ENCODE results near the gene TRERF1. TPM values are rescaled to one million over a fixed set of nuclear protein-coding genes. Genes with fewer than 3 reads are reported as not detected.
"Not testable (repeated sequence)": the region's sequence is repeated elsewhere in the genome, so short reads cannot be mapped to it uniquely, and the experiment has no call there.

Gene TRERF1
- total RNA-seq, 1 donor from 2014 or later, result 3.8 TPM

DNA sequence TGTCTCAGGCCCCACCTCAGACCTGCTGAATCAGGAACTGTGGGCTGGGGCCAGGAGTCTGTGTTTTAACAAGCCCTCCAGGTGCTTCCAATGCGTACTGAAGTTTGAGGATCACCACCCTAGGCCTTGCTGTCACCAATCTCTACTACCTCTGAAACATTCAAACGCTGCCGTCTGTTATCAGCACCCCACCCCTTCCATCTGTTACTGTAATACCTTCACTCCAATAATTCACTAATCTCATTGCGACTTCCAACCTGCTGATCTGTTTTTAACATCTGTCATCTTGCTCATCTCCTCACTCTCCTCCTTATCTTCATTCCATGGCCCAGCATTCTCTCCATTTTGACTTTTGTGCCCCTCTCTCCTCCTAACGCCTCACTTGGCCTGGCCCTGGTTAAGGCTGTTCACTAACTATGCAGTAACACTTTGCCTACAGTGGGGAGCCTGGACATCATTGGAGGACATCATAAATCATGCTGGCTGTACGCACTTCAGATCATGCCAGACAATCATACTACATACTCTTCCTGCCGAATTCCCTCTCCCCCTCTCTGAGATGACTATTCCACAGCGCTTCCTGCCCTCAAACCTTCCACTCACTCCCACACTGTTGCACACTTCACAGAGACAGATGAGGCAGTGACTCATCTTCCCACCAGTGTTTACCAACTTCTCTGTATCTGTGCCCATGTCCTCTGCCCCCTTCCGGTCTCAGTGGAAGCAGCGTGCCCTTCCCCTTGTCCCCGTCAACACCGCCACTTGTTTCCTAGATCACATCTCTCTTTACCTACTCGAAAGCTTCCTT is 254.0 kb downstream of the TRERF1 start:
- Histone ChIP-seq H3K9me3 (no peaks in the 10 kb centered on the region), H3K27me3 (no peaks in the 10 kb centered on the region), H3K4me1 (no peaks in the 10 kb centered on the region), H3K4me3 (no peak overlapping the region), H3K27ac (no peak overlapping the region), H3K36me3 (no peaks in the 10 kb centered on the region)
- TF ChIP-seq CTCF (IDR thresholded peaks at IDR 0.05), result no peak
- ATAC-seq, result peak; percentile 75
- no peak for DNase-seq
- intact Hi-C loops (cut with DNase I), result no loop called here

GRCh38 chr6:42195415-42195814 is 256.3 kb downstream of the TRERF1 start:
- Histone ChIP-seq H3K27ac (no peak overlapping the region), H3K4me1 (no peaks in the 10 kb centered on the region), H3K36me3 (no peaks in the 10 kb centered on the region), H3K9me3 (no peaks in the 10 kb centered on the region), H3K4me3 (no peak overlapping the region), H3K27me3 (no peaks in the 10 kb centered on the region)
- DNase-seq (no peak), ATAC-seq (no peak)
- no peak for TF ChIP-seq CTCF (IDR thresholded peaks at IDR 0.05)
- intact Hi-C loops (cut with DNase I), result no loop called here

DNA sequence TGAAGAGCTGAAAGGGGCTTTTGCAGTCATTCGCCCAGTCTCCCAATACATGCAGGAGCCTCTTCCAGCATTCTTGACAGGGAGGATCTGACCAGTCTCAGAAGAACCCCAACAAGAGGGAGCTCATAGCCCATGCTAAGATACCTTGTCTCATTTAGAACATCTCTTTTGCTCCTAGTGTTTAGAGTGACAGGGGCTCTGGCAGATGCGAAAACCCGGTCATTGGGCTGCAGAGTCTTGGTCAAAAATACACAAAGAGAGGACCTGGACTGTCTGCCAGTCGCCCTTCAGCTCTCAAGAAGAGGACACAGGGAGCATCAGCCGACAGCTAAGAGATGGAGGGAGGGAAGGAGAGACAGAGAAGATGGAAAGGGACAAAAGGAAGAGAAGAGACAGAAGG is 257.7 kb downstream of the TRERF1 start:
- Histone ChIP-seq H3K27ac (no peak overlapping the region), H3K4me1 (no peaks in the 10 kb centered on the region), H3K36me3 (no peaks in the 10 kb centered on the region), H3K4me3 (no peak overlapping the region), H3K27me3 (no peaks in the 10 kb centered on the region), H3K9me3 (no peaks in the 10 kb centered on the region)
- no peak for ATAC-seq
- TF ChIP-seq CTCF (IDR thresholded peaks at IDR 0.05), result no peak
- DNase-seq, result no peak
- intact Hi-C loops (cut with DNase I), result no loop called here

GRCh38 chr6:42193491-42193894 is 258.2 kb downstream of the TRERF1 start:
- intact Hi-C loops (cut with DNase I), result no loop called here

DNA sequence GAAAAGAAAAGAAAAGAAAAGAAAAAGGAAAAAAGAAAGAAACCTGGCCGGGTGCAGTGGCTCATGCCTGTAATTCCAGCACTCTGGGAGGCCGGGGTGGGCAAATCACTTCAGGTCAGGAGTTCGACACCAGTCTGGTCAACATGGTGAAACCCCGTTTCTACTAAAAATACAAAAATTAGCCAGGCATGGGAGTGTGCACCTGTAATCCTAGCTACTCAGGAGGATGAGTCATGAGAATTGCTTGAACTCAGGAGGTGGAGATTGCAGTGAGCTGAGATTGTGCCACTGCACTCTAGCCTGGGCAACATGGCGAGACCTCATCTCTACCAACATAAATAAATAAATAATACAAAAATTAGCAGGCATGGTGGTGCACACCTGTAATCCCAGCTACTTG is 259.3 kb downstream of the TRERF1 start:
- H3K27me3 ChIP-seq; intact Hi-C loops (cut with DNase I); H3K36me3 ChIP-seq; H3K27ac ChIP-seq; DNase-seq; H3K4me3 ChIP-seq; H3K9me3 ChIP-seq; ATAC-seq; H3K4me1 ChIP-seq: not testable (repeated sequence)

More at GRCh38 chr6:42193491-42193894, 258.2 kb downstream of the TRERF1 start:
- no peaks in the 10 kb centered on the region for H3K36me3 ChIP-seq
- H3K27ac ChIP-seq, result no peak overlapping the region
- H3K4me3 ChIP-seq, result no peak overlapping the region
- TF ChIP-seq CTCF (IDR thresholded peaks at IDR 0.05), result no peak
- no peaks in the 10 kb centered on the region for H3K27me3 ChIP-seq
- no peaks in the 10 kb centered on the region for H3K9me3 ChIP-seq
- no peaks in the 10 kb centered on the region for H3K4me1 ChIP-seq
- DNase-seq (no peak), ATAC-seq (no peak)

DNA sequence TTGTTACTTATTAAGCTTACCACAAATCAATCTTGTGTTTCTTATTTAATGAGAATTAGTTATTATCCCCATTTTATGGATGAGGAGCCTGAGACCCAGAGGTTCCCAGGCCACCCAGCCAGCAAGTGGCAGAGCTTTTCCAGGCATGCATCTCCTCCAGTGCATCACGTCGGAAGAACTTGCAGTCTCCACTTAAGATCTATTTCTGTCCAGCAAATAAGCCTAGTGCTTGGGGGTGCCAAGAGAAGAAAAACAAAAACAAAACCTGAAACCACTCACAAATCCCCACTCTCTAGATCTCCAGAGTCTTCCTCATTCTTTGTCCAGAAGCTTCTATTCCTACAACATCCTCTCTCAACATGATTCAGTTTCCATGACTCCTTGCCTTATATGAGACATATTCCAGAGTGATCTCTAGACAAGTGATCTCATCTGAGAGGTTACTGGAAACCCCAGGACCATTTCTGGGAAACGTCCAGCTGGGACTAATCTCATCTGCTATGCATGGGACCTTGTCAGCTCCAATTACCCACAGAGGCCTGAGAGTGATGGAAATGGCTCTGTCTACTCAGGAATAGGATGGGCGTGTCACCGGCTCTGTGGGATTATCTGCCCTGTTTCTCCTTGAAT is 261.1 kb downstream of the TRERF1 start:
- Histone ChIP-seq H3K9me3 (no peaks in the 10 kb centered on the region), H3K36me3 (no peaks in the 10 kb centered on the region), H3K27me3 (no peaks in the 10 kb centered on the region), H3K4me3 (no peak overlapping the region), H3K4me1 (no peaks in the 10 kb centered on the region), H3K27ac (no peak overlapping the region)
- ATAC-seq, result no peak
- DNase-seq, result no peak
- TF ChIP-seq CTCF (IDR thresholded peaks at IDR 0.05), result no peak
- intact Hi-C loops (cut with DNase I), result no loop called here

Data from upper lobe of right lung (tissue), 1 donor.